GM21360 (cell line): ENCODE measurements around the gene DUS1L.

Source experiments
- ATAC-seq: cut with Tn5 transposase; IDR thresholded peaks from one replicate; pipeline ENCODE4 v1.9.1; 2021; ENCODE audit warnings: mild to moderate bottlenecking, moderate library complexity; ENCODE audit not compliant: unreplicated experiment

The DUS1L gene

GRCh38 chr17:82056729-82057621, 8.6 kb downstream of the DUS1L start:
- ATAC-seq: no peak

GRCh38 chr17:82055965-82056728, 9.5 kb downstream of the DUS1L start:
- no peak for ATAC-seq

GRCh38 chr17:82055023-82055964, 10.3 kb downstream of the DUS1L start:
- no peak for ATAC-seq

GRCh38 chr17:82054351-82055022, 11.1 kb downstream of the DUS1L start:
- no peak for ATAC-seq

GRCh38 chr17:82053556-82054263, 11.9 kb downstream of the DUS1L start:
- no peak for ATAC-seq

GRCh38 chr17:82053130-82053529, 12.5 kb downstream of the DUS1L start:
- ATAC-seq: no peak

GRCh38 chr17:82052638-82053059, 13.0 kb downstream of the DUS1L start:
- ATAC-seq: no peak

GRCh38 chr17:82051776-82052637, 13.6 kb downstream of the DUS1L start, which contains the start of the genes GPS1 and RFNG:
Gene GPS1 (plus strand): TSS chr17:82051898. CDS start chr17:82051932, 34 bp downstream.
Gene RFNG (minus strand): TSS chr17:82051811. CDS start chr17:82051766, 45 bp downstream.
- no peak for ATAC-seq

- ATAC-seq: no peak
Observed at GRCh38 chr17:82050761-82051641, 14.6 kb downstream of the DUS1L start.

- ATAC-seq: no peak
Observed at GRCh38 chr17:82050152-82050760, 15.3 kb downstream of the DUS1L start.

GRCh38 chr17:82049521-82049971, 16.1 kb downstream of the DUS1L start:
- ATAC-seq: no peak

- ATAC-seq: no peak
Observed at GRCh38 chr17:82049106-82049505, 16.5 kb downstream of the DUS1L start.

GRCh38 chr17:82048571-82048971, 17.0 kb downstream of the DUS1L start:
- ATAC-seq: no peak

GRCh38 chr17:82047914-82048570, 17.6 kb downstream of the DUS1L start:
- no peak for ATAC-seq

GRCh38 chr17:82047379-82047778, 18.2 kb downstream of the DUS1L start:
- no peak for ATAC-seq

- ATAC-seq: no peak
Observed at GRCh38 chr17:82046903-82047302, 18.7 kb downstream of the DUS1L start.
